GM10847 (cell line): ENCODE results near the gene DPP4.

Experiments used
- POLR2A ChIP-seq: IDR thresholded peaks from 2 replicates; pipeline ENCODE4 v1.6.1; 2011; ENCODE audit not compliant: insufficient read length; ENCODE audit errors: extremely low read depth

The DPP4 gene

GRCh38 chr2:161997916-161998471, 76.0 kb downstream of the DPP4 start:
- TF ChIP-seq POLR2A, result no peak

GRCh38 chr2:161995553-161996016, 78.4 kb downstream of the DPP4 start:
- TF ChIP-seq POLR2A, result no peak

DNA sequence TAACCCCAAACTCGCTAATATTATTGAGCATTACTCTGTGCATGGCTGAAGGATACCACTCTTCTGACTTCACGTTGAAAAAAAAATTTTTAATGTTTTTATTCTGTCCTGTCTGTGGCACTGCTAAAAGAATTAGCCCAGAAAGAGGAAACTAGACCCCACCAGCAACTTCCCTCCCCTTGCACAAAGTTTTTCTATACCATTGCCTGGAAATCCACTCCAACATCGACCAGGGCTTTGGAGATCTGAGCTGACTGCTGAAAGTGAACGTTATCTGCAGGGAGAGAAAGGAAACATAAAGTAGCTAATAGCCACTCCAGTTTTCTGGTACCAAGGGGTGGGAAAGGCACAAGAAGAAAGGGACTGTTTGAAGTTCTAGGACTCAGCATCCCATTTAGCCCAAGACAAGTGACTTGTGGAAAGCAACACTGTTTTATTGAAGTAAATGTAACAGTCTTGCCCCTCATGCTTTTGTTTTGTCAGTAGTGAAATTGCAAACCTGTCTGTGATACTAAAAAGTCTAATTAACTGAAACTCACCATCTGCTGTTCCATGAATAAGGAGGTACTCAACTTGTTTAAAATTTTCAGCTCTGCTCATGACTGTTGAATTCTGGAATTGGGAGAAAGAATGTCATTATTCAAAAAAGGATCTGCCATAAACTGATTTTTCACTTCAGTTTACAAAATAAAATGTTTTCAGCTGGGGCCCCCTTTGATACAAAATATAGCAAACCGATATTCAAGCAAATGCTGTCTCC, 79.1 kb downstream of the DPP4 start:
- no peak for TF ChIP-seq POLR2A

- TF ChIP-seq POLR2A, result no peak
Observed at GRCh38 chr2:161992531-161992930, 81.5 kb downstream of the DPP4 start.

DNA sequence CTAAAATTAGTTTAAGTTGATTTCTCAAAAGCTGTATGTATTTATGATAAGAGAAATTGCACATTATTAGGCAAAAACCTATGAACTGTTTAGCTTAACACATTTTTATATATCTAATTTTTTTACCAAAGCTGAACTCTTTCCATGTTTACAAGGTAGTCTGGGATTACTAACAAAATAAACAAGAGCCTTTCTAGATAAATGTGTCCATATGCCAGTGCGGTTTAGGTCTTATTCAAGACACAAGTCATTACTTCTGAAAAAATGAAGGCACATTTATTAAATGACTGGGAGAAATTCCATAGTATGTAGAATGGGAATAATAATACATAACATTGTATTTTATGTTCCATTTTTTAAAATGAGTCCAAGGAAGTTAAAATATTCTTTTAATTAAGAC, 82.0 kb downstream of the DPP4 start:
- no peak for TF ChIP-seq POLR2A

GRCh38 chr2:161990741-161991140, 83.3 kb downstream of the DPP4 start:
- no peak for TF ChIP-seq POLR2A

GRCh38 chr2:161990036-161990435, 84.0 kb downstream of the DPP4 start:
- no peak for TF ChIP-seq POLR2A

DNA sequence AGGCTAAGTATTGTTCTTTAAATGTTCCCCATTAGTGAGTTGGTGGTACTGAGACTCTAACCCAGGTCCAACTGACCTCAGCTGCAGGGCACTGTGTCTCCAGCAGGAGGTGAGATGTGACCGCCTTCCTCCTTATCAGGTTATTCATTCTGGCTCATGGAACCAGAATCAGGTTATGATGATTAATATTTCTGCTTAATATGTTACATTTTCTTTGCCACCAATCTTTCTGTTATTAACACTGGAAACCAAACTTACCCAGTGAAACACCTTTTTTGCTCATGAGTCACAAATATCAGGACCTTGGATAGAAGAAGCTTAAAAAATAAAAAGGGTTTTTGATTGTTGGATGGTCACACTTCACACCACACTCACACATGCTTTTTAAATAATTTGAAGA, 85.4 kb downstream of the DPP4 start:
- no peak for TF ChIP-seq POLR2A

GRCh38 chr2:161987311-161987710, 86.7 kb downstream of the DPP4 start:
- TF ChIP-seq POLR2A, result no peak

- no peak for TF ChIP-seq POLR2A
Observed at GRCh38 chr2:161983866-161984265, 90.1 kb downstream of the DPP4 start.

DNA sequence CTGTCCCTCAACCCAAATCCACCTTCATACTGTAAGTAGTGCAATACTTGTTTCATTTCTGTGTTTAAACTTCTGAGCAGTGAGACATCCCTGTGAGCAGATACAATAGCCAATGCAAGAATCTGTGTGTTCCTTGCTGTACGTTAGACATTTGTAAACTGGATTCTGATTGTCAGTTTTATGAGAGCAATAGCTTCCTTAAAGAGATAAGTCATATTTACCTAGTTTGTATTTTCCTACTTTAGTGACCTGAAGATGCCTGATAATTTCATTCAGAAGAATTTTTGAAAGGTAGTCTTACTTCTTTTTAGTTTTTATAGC, 90.7 kb downstream of the DPP4 start:
- no peak for TF ChIP-seq POLR2A

DNA sequence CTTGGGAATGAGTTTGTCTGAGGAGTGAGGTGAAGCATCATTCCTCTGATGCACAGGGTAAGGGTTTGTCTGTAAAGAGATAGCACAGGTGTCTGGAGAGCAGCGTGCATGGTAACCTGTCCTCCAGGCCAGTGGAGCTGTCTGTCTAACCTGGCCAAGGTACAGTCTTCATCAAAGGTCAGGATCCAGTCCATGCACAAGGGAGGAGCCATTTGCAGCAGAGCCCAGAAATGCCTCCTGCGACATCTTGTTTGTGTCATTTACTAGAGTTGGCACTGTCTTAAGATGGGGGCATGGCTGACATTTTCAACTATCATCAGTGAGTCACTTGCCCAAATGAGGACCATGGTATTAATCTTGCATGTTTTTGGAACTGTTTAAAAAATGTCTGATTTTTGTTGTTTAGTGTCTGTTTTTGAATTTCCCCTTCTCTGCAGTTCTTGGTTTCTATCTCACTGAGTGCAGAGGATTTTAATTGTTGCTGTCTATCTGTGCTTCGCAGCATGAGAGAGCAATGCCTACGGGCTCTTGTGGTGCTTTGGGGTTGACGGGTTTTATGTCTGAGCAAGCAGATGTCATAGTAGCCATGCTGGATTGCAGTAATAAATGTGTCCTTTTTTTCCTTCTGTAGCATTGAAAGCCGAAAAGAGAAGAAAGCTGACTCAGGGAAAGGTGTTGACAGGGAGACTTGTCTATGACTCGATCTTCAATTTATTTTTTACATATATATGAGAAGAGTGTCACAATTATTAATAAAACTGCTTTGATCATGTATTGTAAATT, 91.3 kb downstream of the DPP4 start:
- no peak for TF ChIP-seq POLR2A

- no peak for TF ChIP-seq POLR2A
Observed at GRCh38 chr2:161981679-161982250, 92.2 kb downstream of the DPP4 start.

GRCh38 chr2:161980976-161981375, 93.0 kb downstream of the DPP4 start:
- no peak for TF ChIP-seq POLR2A

GRCh38 chr2:161979490-161979889, 94.5 kb downstream of the DPP4 start:
- no peak for TF ChIP-seq POLR2A

DNA sequence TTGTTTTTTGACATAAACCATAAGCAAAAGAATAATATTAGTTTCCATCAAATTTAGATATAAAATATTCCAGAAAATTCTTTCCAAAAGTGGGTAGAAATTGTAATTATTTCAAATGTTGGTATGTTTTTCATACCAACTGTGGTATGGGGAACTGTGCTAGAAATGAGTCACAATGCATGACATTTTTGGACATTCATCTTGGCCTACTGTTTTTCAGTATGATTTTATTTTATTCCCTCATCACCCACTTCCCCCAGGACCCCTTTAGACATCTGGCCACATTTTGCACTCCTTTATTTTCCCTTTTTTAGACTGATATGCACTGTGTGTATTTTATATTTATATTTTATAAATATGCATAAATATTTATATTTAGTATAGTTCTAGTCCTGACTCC, 97.1 kb downstream of the DPP4 start:
- TF ChIP-seq POLR2A, result no peak
